ENCODE measurements around the gene BICRA. TPM values are rescaled to one million over a fixed set of nuclear protein-coding genes. Genes with fewer than 3 reads are reported as not detected.

BICRA gene
- total RNA-seq, 1 donor from 2014 or later: 5.2 TPM

- intact Hi-C loops (cut with DNase I): no loop called here
- DNase-seq (ENCODE audit: extremely low spot score in 2 of 2): no peak
- Histone ChIP-seq H3K9me3 (no peaks in the 10 kb centered on the region), H3K4me3 (no peak overlapping the region), H3K27ac (no peak overlapping the region), H3K27me3 (no peaks in the 10 kb centered on the region), H3K4me1 (no peaks in the 10 kb centered on the region), H3K36me3 (peaks cover 0 to 35% of the 10 kb centered on the region in 2 donors)
- TF ChIP-seq POLR2AphosphoS5 (IDR thresholded peaks at IDR 0.05; ENCODE audit: insufficient read depth in 1 of 2, low read depth in 1 of 2) (no peak), CTCF (IDR thresholded peaks at IDR 0.05) (no peak), POLR2A (IDR thresholded peaks at IDR 0.05) (no peak)
Observed at GRCh38 chr19:47681936-47682335, 73.0 kb downstream of the BICRA start.

- Histone ChIP-seq H3K27ac (no peak overlapping the region), H3K36me3 (peaks cover 0 to 25% of the 10 kb centered on the region in 2 donors)
- intact Hi-C loops (cut with DNase I): no loop called here
Observed at GRCh38 chr19:47682939-47683338, 74.0 kb downstream of the BICRA start.

GRCh38 chr19:47686679-47687450 is 77.9 kb downstream of the BICRA start:
- H3K27ac ChIP-seq: no peak overlapping the region
- no peak for TF ChIP-seq POLR2A (IDR thresholded peaks at IDR 0.05)
- no peaks in the 10 kb centered on the region for H3K27me3 ChIP-seq
- peaks cover 0 to 3% of the 10 kb centered on the region in 2 donors for H3K36me3 ChIP-seq
- H3K9me3 ChIP-seq: no peaks in the 10 kb centered on the region
- DNase-seq (ENCODE audit: extremely low spot score in 2 of 2): no peak
- intact Hi-C loops (cut with DNase I): no loop called here
- no peak overlapping the region for H3K4me3 ChIP-seq
- H3K4me1 ChIP-seq: no peaks in the 10 kb centered on the region

More at GRCh38 chr19:47682939-47683338, 74.0 kb downstream of the BICRA start:
- Histone ChIP-seq H3K4me3 (no peak overlapping the region), H3K27me3 (no peaks in the 10 kb centered on the region), H3K9me3 (no peaks in the 10 kb centered on the region), H3K4me1 (no peaks in the 10 kb centered on the region)
- no peak for TF ChIP-seq POLR2A (IDR thresholded peaks at IDR 0.05)
- no peak for TF ChIP-seq POLR2AphosphoS5 (IDR thresholded peaks at IDR 0.05; ENCODE audit: insufficient read depth in 1 of 2, low read depth in 1 of 2)
- no peak for TF ChIP-seq CTCF (IDR thresholded peaks at IDR 0.05)
- DNase-seq (ENCODE audit: extremely low spot score in 2 of 2): no peak

- intact Hi-C loops (cut with DNase I): no loop called here
- H3K36me3 ChIP-seq: peaks cover 0 to 3% of the 10 kb centered on the region in 2 donors
Observed at GRCh38 chr19:47687906-47688305, 79.0 kb downstream of the BICRA start.

GRCh38 chr19:47691090-47691489 is 82.2 kb downstream of the BICRA start:
- DNase-seq (ENCODE audit: extremely low spot score in 2 of 2): no peak
- peaks cover 0 to 9% of the 10 kb centered on the region in 2 donors for H3K36me3 ChIP-seq
- no peak overlapping the region for H3K4me3 ChIP-seq
- H3K27me3 ChIP-seq: no peaks in the 10 kb centered on the region
- intact Hi-C loops (cut with DNase I): loop anchor here (10.0 kb wide), 1 partner anchor 96 kb away; no protein-coding TSS in a partner anchor
- H3K9me3 ChIP-seq: no peaks in the 10 kb centered on the region
- TF ChIP-seq POLR2AphosphoS5 (IDR thresholded peaks at IDR 0.05; ENCODE audit: insufficient read depth in 1 of 2, low read depth in 1 of 2): no peak
- no peak overlapping the region for H3K27ac ChIP-seq
- H3K4me1 ChIP-seq: no peaks in the 10 kb centered on the region

More at GRCh38 chr19:47687906-47688305, 79.0 kb downstream of the BICRA start:
- no peak for DNase-seq (ENCODE audit: extremely low spot score in 2 of 2)
- H3K4me1 ChIP-seq: no peaks in the 10 kb centered on the region
- H3K27me3 ChIP-seq: no peaks in the 10 kb centered on the region
- TF ChIP-seq POLR2A (IDR thresholded peaks at IDR 0.05) (no peak), CTCF (IDR thresholded peaks at IDR 0.05) (no peak), POLR2AphosphoS5 (IDR thresholded peaks at IDR 0.05; ENCODE audit: insufficient read depth in 1 of 2, low read depth in 1 of 2) (no peak)
- no peaks in the 10 kb centered on the region for H3K9me3 ChIP-seq
- H3K4me3 ChIP-seq: no peak overlapping the region
- no peak overlapping the region for H3K27ac ChIP-seq

- Histone ChIP-seq H3K9me3 (no peaks in the 10 kb centered on the region), H3K4me1 (no peaks in the 10 kb centered on the region), H3K4me3 (no peak overlapping the region), H3K36me3 (peaks cover 0 to 9% of the 10 kb centered on the region in 2 donors), H3K27me3 (no peaks in the 10 kb centered on the region), H3K27ac (no peak overlapping the region)
- no peak for TF ChIP-seq POLR2AphosphoS5 (IDR thresholded peaks at IDR 0.05; ENCODE audit: insufficient read depth in 1 of 2, low read depth in 1 of 2)
- no peak for DNase-seq (ENCODE audit: extremely low spot score in 2 of 2)
- intact Hi-C loops (cut with DNase I): loop anchor here (10.0 kb wide), 1 partner anchor 97 kb away; no protein-coding TSS in a partner anchor
Observed at GRCh38 chr19:47691782-47692181, 82.8 kb downstream of the BICRA start.

Data from vagina (tissue), 2 donors.